CD4-positive, alpha-beta memory T cell (primary cell): Measurements from ENCODE around the gene TNFAIP8L3. TPM values are rescaled to one million over a fixed set of nuclear protein-coding genes. Genes with fewer than 3 reads are reported as not detected.
"Not testable (repeated sequence)": the region's sequence is repeated elsewhere in the genome, so short reads cannot be mapped to it uniquely, and the experiment has no call there.

Experiments
- CTCF ChIA-PET: fragments of 350-600 bp; sonication (Branson Sonifier 250); formaldehyde crosslinking; loops from one replicate; lab custom pipeline; 2021; ENCODE audit warnings: inconsistent platforms; ENCODE audit not compliant: partially characterized antibody; lab: Charles Lee
- POLR2A ChIA-PET: fragments of 350-600 bp; sonication (Branson Sonifier 250); formaldehyde crosslinking; loops from one replicate; lab custom pipeline; 2021; ENCODE audit not compliant: partially characterized antibody; lab: Charles Lee
- DNase-seq, 5 donors: peaks; one replicate each; pipeline versions ENCODE4 v3.0.0 to v3.0.0-alpha.2; 2020 to 2022; ENCODE audit warnings: mixed read lengths in 1 of 5
- H3K27ac ChIP-seq: one replicate; pipeline ENCODE4 v1.7.0; 2013; ENCODE audit warnings: low read depth, low read length
- H3K27me3 ChIP-seq: 2 replicates; pipeline ENCODE4 v1.7.0; 2013; ENCODE audit warnings: mild to moderate bottlenecking, low read length, moderate library complexity; ENCODE audit not compliant: insufficient read depth
- H3K36me3 ChIP-seq: 2 replicates; pipeline ENCODE4 v1.7.0; 2013; ENCODE audit warnings: mild to moderate bottlenecking, low read length, moderate library complexity; ENCODE audit not compliant: insufficient read depth
- H3K4me1 ChIP-seq: 2 replicates; pipeline ENCODE4 v1.7.0; 2013; ENCODE audit warnings: mild to moderate bottlenecking, low read length, moderate library complexity; ENCODE audit not compliant: insufficient read depth
- H3K4me3 ChIP-seq, 2 donors: one replicate each; pipeline ENCODE4 v1.7.0; 2013; ENCODE audit warnings: low read length in 2 of 2, mild to moderate bottlenecking in 1 of 2
- H3K9me3 ChIP-seq, 2 donors: one replicate each; pipeline ENCODE4 v1.7.0; 2013; ENCODE audit warnings: low read length in 2 of 2, control low read depth in 1 of 2; ENCODE audit not compliant: control insufficient read depth in 1 of 2
- H3K27ac Mint-ChIP-seq, 7 donors: one replicate each; pipeline ENCODE4 v1.8.0; 2020 to 2021; ENCODE audit warnings: mixed read lengths in 7 of 7, mild to moderate bottlenecking in 6 of 7, inconsistent platforms in 3 of 7, moderate library complexity in 3 of 7
- H3K27me3 Mint-ChIP-seq, 2 donors: one replicate each; pipeline ENCODE4 v1.8.0; 2020 to 2021; ENCODE audit warnings: mixed read lengths in 2 of 2
- H3K36me3 Mint-ChIP-seq, 2 donors: one replicate each; pipeline ENCODE4 v1.8.0; 2020 to 2021; ENCODE audit warnings: mixed read lengths in 2 of 2, inconsistent platforms in 1 of 2, mild to moderate bottlenecking in 1 of 2
- H3K4me1 Mint-ChIP-seq, 4 donors: one replicate each; pipeline ENCODE4 v1.8.0; 2020 to 2021; ENCODE audit warnings: mixed read lengths in 4 of 4, mild to moderate bottlenecking in 1 of 4
- H3K4me3 Mint-ChIP-seq, 8 donors: one replicate each; pipeline ENCODE4 v1.8.0; 2020 to 2021; ENCODE audit warnings: mixed read lengths in 8 of 8, mild to moderate bottlenecking in 7 of 8, moderate library complexity in 6 of 8, inconsistent platforms in 3 of 8
- H3K9me3 Mint-ChIP-seq, 8 donors: one replicate each; pipeline ENCODE4 v1.8.0; 2020 to 2021; ENCODE audit warnings: mixed read lengths in 8 of 8, mild to moderate bottlenecking in 5 of 8, inconsistent platforms in 3 of 8, moderate library complexity in 1 of 8
- intact Hi-C: fragments of 100-400 bp; cut with micrococcal nuclease; formaldehyde crosslinking; loops from one replicate; pipeline ENCODE4 v1.15.1; 2023
- polyA plus RNA-seq, 2 donors: library from polyadenylated mRNA; unstranded; fragments of 300-500 nt; fragmentation: Illumina TruSeq; gene quantifications; one replicate each; pipeline ENCODE4 v1.2.3, GENCODE V29; 2021
- total RNA-seq, 2 experiments: library from RNA; stranded (reverse); gene quantifications; one replicate each; pipeline ENCODE4 v1.2.3, GENCODE V29; 2021

TNFAIP8L3 gene
- total RNA-seq (not detected), polyA plus RNA-seq (not detected)

GRCh38 chr15:51094606-51095569, at the start of gene TNFAIP8L3:
TSS of gene TNFAIP8L3 (minus strand) at chr15:51094906. CDS start at chr15:51094595, 311 bp downstream.
- H3K4me3 Mint-ChIP-seq = peak within 1 kb of the TSS in 4 of 8 donors; percentile 10 to 67 (median 54)
- POLR2A ChIA-PET = no interaction called here

GRCh38 chr15:51144021-51144532, 49.4 kb upstream of the TNFAIP8L3 start:
- POLR2A ChIA-PET = no interaction called here
- CTCF ChIA-PET = interaction anchor here (1.6 kb wide), 1 partner anchor 19 kb away, joined by 6 read pairs; no protein-coding TSS in a partner anchor
- no peak overlapping the region for H3K27ac Mint-ChIP-seq

More at GRCh38 chr15:51094606-51095569, at the start of gene TNFAIP8L3:
- CTCF ChIA-PET = no interaction called here
- Mint-ChIP-seq H3K9me3 (peaks cover 0 to 2% (median 0%) of the 10 kb centered on the region in 8 donors), H3K27ac (no peak within 1 kb of the TSS), H3K27me3 (peaks cover 53 to 57% of the 10 kb centered on the region in 2 donors), H3K4me1 (peaks cover 2 to 22% (median 7%) of the 10 kb centered on the region in 4 donors), H3K36me3 (no peaks in the 10 kb centered on the region)
- Histone ChIP-seq H3K9me3 (no peaks in the 10 kb centered on the region), H3K27ac (no peak within 1 kb of the TSS), H3K36me3 (no peaks in the 10 kb centered on the region), H3K4me1 (no peaks in the 10 kb centered on the region), H3K27me3 (peaks cover 12% of the 10 kb centered on the region), H3K4me3 (no peak within 1 kb of the TSS)
- DNase-seq = no peak
- intact Hi-C loops = no loop called here

DNA sequence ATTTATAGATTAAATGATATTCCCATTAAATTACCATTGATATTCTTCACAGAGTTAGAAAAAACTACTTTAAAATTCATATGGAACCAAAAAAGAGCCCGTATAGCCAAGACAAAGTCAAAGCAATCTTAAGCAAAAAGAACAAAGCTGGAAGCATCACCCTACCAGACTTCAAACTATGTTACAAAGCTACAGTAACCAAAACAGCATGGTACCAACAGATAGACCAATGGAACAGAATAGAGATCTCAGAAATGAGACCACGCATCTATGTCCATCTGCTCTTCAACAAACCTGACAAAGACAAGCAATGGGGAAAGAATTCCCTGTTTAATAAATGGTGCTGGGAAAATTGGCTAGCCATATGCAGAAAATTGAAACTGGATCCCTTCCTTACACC, 45.6 kb upstream of the TNFAIP8L3 start:
- H3K4me1 Mint-ChIP-seq, CTCF ChIA-PET, H3K27ac Mint-ChIP-seq, H3K27me3 ChIP-seq, intact Hi-C loops, H3K36me3 Mint-ChIP-seq, H3K4me3 ChIP-seq, H3K27ac ChIP-seq, H3K4me1 ChIP-seq, POLR2A ChIA-PET, H3K4me3 Mint-ChIP-seq, DNase-seq, H3K36me3 ChIP-seq, H3K9me3 ChIP-seq: not testable (repeated sequence)
- Mint-ChIP-seq H3K9me3 (peaks cover 0 to 13% (median 7%) of the 10 kb centered on the region in 8 donors), H3K27me3 (peaks cover 7 to 10% of the 10 kb centered on the region in 2 donors)

More at GRCh38 chr15:51144021-51144532, 49.4 kb upstream of the TNFAIP8L3 start:
- Histone ChIP-seq H3K9me3 (no peaks in the 10 kb centered on the region), H3K27me3 (no peaks in the 10 kb centered on the region), H3K27ac (no peak overlapping the region), H3K36me3 (no peaks in the 10 kb centered on the region), H3K4me3 (no peak overlapping the region), H3K4me1 (no peaks in the 10 kb centered on the region)
- Mint-ChIP-seq H3K27me3 (peaks cover 10 to 22% of the 10 kb centered on the region in 2 donors), H3K4me1 (no peaks in the 10 kb centered on the region), H3K4me3 (no peak overlapping the region), H3K36me3 (no peaks in the 10 kb centered on the region), H3K9me3 (peaks cover 0 to 13% (median 8%) of the 10 kb centered on the region in 8 donors)
- intact Hi-C loops = no loop called here
- no peak for DNase-seq

- CTCF ChIA-PET = no interaction called here
- no peak for DNase-seq
- H3K4me3 ChIP-seq = no peak overlapping the region
- H3K27ac ChIP-seq = no peak overlapping the region
- POLR2A ChIA-PET = no interaction called here
- H3K9me3 ChIP-seq = no peaks in the 10 kb centered on the region
- intact Hi-C loops = no loop called here
- H3K36me3 ChIP-seq = no peaks in the 10 kb centered on the region
- Mint-ChIP-seq H3K36me3 (no peaks in the 10 kb centered on the region), H3K27me3 (peaks cover 3 to 6% of the 10 kb centered on the region in 2 donors), H3K9me3 (peaks cover 0 to 13% (median 7%) of the 10 kb centered on the region in 8 donors), H3K27ac (no peak overlapping the region), H3K4me1 (no peaks in the 10 kb centered on the region), H3K4me3 (no peak overlapping the region)
- no peaks in the 10 kb centered on the region for H3K27me3 ChIP-seq
- H3K4me1 ChIP-seq = no peaks in the 10 kb centered on the region
Measured at GRCh38 chr15:51139091-51139490, 44.4 kb upstream of the TNFAIP8L3 start.

DNA sequence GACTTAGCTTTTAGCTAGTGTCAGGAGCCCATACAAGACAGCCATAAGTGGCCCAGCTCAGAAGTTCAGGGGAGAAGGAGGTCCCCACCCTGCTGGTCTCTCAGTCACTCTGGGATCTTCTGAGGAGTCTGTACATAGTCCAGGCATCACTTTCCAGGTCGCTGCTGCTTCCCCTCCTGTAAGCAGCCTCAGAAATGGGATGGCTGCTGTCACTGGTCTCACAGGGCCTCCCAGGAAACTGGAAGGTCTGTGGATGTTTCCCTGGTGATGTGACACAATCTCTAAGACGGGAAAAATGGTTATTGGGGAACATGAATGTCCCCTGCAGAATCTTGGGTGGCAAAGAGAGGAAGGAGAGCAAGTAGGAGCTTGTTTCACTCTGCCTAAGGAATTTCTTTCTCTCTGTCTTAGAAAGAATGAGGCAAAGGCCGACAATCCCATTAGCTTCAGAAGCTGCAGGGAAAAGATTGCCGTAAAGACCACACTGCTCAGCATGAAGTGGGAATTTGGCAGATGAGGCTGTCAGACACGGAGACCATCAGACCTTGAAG, 43.2 kb upstream of the TNFAIP8L3 start:
- H3K9me3 Mint-ChIP-seq = peaks cover 0 to 13% (median 7%) of the 10 kb centered on the region in 8 donors
- H3K27ac ChIP-seq = no peak overlapping the region
- peaks cover 0 to 8% of the 10 kb centered on the region in 2 donors for H3K27me3 Mint-ChIP-seq
- H3K4me1 ChIP-seq = no peaks in the 10 kb centered on the region
- no peak overlapping the region for H3K27ac Mint-ChIP-seq
- no peak overlapping the region for H3K4me3 Mint-ChIP-seq
- ChIA-PET CTCF (no interaction called here), POLR2A (no interaction called here)
- H3K4me1 Mint-ChIP-seq = no peaks in the 10 kb centered on the region
- H3K36me3 ChIP-seq = no peaks in the 10 kb centered on the region
- H3K36me3 Mint-ChIP-seq = no peaks in the 10 kb centered on the region
- H3K9me3 ChIP-seq = no peaks in the 10 kb centered on the region
- intact Hi-C loops = no loop called here
- no peak for DNase-seq
- no peak overlapping the region for H3K4me3 ChIP-seq
- no peaks in the 10 kb centered on the region for H3K27me3 ChIP-seq

GRCh38 chr15:51137024-51137423, 42.3 kb upstream of the TNFAIP8L3 start:
- Mint-ChIP-seq H3K36me3 (no peaks in the 10 kb centered on the region), H3K4me1 (no peaks in the 10 kb centered on the region), H3K9me3 (peaks cover 0 to 13% (median 7%) of the 10 kb centered on the region in 8 donors), H3K27ac (no peak overlapping the region), H3K27me3 (peaks cover 0 to 6% of the 10 kb centered on the region in 2 donors), H3K4me3 (peak overlapping the region in 2 of 8 donors; percentile 7 to 48)
- Histone ChIP-seq H3K27ac (no peak overlapping the region), H3K4me1 (no peaks in the 10 kb centered on the region), H3K36me3 (no peaks in the 10 kb centered on the region), H3K9me3 (no peaks in the 10 kb centered on the region), H3K4me3 (no peak overlapping the region), H3K27me3 (no peaks in the 10 kb centered on the region)
- no peak for DNase-seq
- POLR2A ChIA-PET = no interaction called here
- CTCF ChIA-PET = no interaction called here
- intact Hi-C loops = no loop called here

DNA sequence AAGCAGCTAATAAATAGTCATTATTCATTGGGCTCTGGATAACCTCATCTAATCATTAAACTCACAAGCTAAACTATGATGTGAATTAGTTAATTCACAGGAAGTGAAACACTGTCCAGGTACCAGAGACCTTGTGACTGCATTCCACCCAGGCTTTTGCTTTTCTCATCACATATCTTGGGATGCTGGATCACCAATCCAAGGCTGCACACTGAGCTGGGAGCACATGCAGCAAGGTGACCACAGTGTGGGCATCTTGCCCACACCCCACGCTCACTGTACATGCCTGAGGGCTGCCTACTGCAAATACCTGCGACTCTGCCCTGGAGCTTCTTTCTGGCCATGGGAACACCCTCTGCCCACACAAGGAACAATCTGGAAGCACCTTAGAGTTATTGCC, 40.6 kb upstream of the TNFAIP8L3 start:
- H3K36me3 ChIP-seq = no peaks in the 10 kb centered on the region
- H3K27me3 ChIP-seq = no peaks in the 10 kb centered on the region
- no peak overlapping the region for H3K4me3 ChIP-seq
- DNase-seq = no peak
- intact Hi-C loops = no loop called here
- H3K27me3 Mint-ChIP-seq = peaks cover 0 to 5% of the 10 kb centered on the region in 2 donors
- no peaks in the 10 kb centered on the region for H3K4me1 Mint-ChIP-seq
- POLR2A ChIA-PET = no interaction called here
- H3K27ac ChIP-seq = no peak overlapping the region
- H3K4me3 Mint-ChIP-seq = no peak overlapping the region
- peaks cover 0 to 5% (median under 1%) of the 10 kb centered on the region in 8 donors for H3K9me3 Mint-ChIP-seq
- CTCF ChIA-PET = no interaction called here
- H3K9me3 ChIP-seq = no peaks in the 10 kb centered on the region
- H3K36me3 Mint-ChIP-seq = no peaks in the 10 kb centered on the region
- no peaks in the 10 kb centered on the region for H3K4me1 ChIP-seq
- H3K27ac Mint-ChIP-seq = no peak overlapping the region
